Mesendoderm (in vitro differentiated cells): ENCODE data around the gene SLIT3.

Source experiments
- DNase-seq: peaks from one replicate; pipeline ENCODE4 v3.0.0; 2013
- H2AK5ac ChIP-seq: 2 replicates; pipeline ENCODE4 v1.6.1; 2013; ENCODE audit warnings: low read length, inconsistent platforms
- H2BK120ac ChIP-seq: 2 replicates; pipeline ENCODE4 v1.6.1; 2013; ENCODE audit warnings: low read depth, mild to moderate bottlenecking, low read length, moderate library complexity, mixed read lengths
- H2BK15ac ChIP-seq: replicated peaks from 2 replicates; pipeline ENCODE4 v1.6.1; 2013; ENCODE audit warnings: low read depth, mild to moderate bottlenecking, moderate library complexity
- H2BK5ac ChIP-seq: 2 replicates; pipeline ENCODE4 v1.6.1; 2013; ENCODE audit warnings: low read length, inconsistent platforms
- H3K18ac ChIP-seq: 2 replicates; pipeline ENCODE4 v1.6.1; 2013; ENCODE audit warnings: mild to moderate bottlenecking, low read length, mixed read lengths
- H3K23ac ChIP-seq: one replicate; pipeline ENCODE4 v1.6.1; 2013; ENCODE audit warnings: low read length
- H3K27ac ChIP-seq: 2 replicates; pipeline ENCODE4 v1.5.1; 2013; ENCODE audit warnings: low read depth, mild to moderate bottlenecking, inconsistent platforms, low read length, moderate library complexity
- H3K27me3 ChIP-seq: 2 replicates; pipeline ENCODE4 v1.6.1; 2013; ENCODE audit warnings: low read length, control low read depth, mild to moderate bottlenecking, inconsistent platforms; ENCODE audit not compliant: insufficient read depth, poor library complexity
- H3K36me3 ChIP-seq: 2 replicates; pipeline ENCODE4 v1.6.1; 2013; ENCODE audit warnings: low read length, inconsistent platforms; ENCODE audit not compliant: control insufficient read depth, insufficient read depth
- H3K4ac ChIP-seq: one replicate; pipeline ENCODE4 v1.6.1; 2013; ENCODE audit warnings: low read depth, mild to moderate bottlenecking, low read length, moderate library complexity
- H3K4me1 ChIP-seq: 2 replicates; pipeline ENCODE4 v1.6.1; 2013; ENCODE audit warnings: low read depth, low read length, inconsistent platforms; ENCODE audit not compliant: control insufficient read depth
- H3K4me2 ChIP-seq: 2 replicates; pipeline ENCODE4 v1.6.1; 2013; ENCODE audit warnings: low read length
- H3K4me3 ChIP-seq: 2 replicates; pipeline ENCODE4 v1.5.1; 2013; ENCODE audit warnings: mild to moderate bottlenecking, low read length
- H3K56ac ChIP-seq: one replicate; pipeline ENCODE4 v1.6.1; 2013; ENCODE audit warnings: low read length
- H3K79me1 ChIP-seq: 2 replicates; pipeline ENCODE4 v1.6.1; 2013; ENCODE audit warnings: low read length, inconsistent platforms
- H3K79me2 ChIP-seq: 2 replicates; pipeline ENCODE4 v1.6.1; 2013; ENCODE audit warnings: mild to moderate bottlenecking, low read length; ENCODE audit not compliant: control insufficient read depth, insufficient read depth
- H3K9ac ChIP-seq: 2 replicates; pipeline ENCODE4 v1.6.1; 2013; ENCODE audit warnings: low read length, inconsistent platforms
- H4K5ac ChIP-seq: one replicate; pipeline ENCODE4 v1.6.1; 2013; ENCODE audit warnings: low read length
- H4K8ac ChIP-seq: one replicate; pipeline ENCODE4 v1.6.1; 2013; ENCODE audit warnings: low read depth, mild to moderate bottlenecking, control low read depth, low read length, moderate library complexity
- WGBS: extraction: QIAGEN DNeasy Blood & Tissue Kit; methylation state at CpG from one replicate; pipeline ENCODE4 v1.1.7; 2013; ENCODE audit warnings: low lambda C conversion rate, missing lambda C conversion rate; ENCODE audit not compliant: insufficient coverage; ENCODE audit errors: extremely low coverage; 5-methylcytosine and 5-hydroxymethylcytosine counted together

The SLIT3 gene

DNA sequence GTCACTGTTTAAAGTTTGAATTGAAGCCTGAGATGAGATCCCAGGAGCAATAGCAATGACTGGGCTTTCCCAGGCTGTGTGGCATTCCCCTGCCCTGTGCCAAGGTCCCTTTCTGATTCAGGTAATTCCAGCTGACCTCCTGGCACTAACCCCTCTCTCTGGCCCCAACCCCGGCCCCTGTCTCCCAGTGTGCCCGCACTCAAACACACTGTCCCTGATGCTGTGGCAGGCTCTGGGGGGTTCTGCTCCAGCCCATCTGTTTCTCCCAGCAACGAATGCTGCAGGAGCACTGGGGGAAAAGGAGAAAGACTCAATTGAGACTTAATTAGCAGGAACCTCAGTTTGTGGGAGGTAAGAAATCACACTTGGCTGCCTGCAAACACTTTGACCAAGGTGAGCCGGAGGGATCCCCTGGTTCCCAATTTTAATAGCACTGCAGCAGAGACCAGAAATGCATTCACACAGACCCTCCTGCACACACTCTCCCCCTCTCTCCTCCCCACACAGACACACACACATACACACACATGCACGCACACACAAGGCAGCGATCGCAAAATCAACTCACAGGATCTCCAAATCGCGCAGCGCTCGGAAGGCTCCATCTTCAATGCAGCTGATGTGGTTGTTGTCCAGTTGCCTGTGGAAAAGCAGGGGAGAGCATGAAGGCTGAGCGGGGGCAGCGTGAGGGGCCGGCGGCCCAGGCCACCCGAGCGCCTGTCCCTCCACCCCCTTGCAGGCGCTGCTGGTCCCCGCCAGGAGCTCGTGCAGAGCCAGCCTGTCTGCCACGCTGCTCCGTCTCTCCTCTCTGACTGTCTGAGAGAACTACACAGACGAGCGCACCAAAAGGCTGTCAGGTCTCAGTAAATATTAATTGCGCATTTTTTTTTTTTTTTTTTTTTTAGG is 456.7 kb downstream of the SLIT3 start:
- Histone ChIP-seq H3K4me1 (no peaks in the 10 kb centered on the region), H3K36me3 (no peaks in the 10 kb centered on the region), H3K56ac (no peak overlapping the region), H3K9ac (no peak overlapping the region), H3K79me2 (no peaks in the 10 kb centered on the region), H2BK15ac (no peak overlapping the region), H3K4me3 (no peak overlapping the region), H3K4me2 (no peak overlapping the region), H2BK120ac (no peak overlapping the region), H2AK5ac (no peak overlapping the region), H3K27me3 (no peaks in the 10 kb centered on the region), H2BK5ac (no peak overlapping the region), H3K27ac (no peak overlapping the region), H4K8ac (no peak overlapping the region), H3K79me1 (no peaks in the 10 kb centered on the region), H3K18ac (no peak overlapping the region), H3K23ac (no peak overlapping the region), H4K5ac (no peak overlapping the region), H3K4ac (no peak overlapping the region)
- DNase-seq = no peak
- no CpG with 5 or more reads among the region's 25 CpGs for WGBS

DNA sequence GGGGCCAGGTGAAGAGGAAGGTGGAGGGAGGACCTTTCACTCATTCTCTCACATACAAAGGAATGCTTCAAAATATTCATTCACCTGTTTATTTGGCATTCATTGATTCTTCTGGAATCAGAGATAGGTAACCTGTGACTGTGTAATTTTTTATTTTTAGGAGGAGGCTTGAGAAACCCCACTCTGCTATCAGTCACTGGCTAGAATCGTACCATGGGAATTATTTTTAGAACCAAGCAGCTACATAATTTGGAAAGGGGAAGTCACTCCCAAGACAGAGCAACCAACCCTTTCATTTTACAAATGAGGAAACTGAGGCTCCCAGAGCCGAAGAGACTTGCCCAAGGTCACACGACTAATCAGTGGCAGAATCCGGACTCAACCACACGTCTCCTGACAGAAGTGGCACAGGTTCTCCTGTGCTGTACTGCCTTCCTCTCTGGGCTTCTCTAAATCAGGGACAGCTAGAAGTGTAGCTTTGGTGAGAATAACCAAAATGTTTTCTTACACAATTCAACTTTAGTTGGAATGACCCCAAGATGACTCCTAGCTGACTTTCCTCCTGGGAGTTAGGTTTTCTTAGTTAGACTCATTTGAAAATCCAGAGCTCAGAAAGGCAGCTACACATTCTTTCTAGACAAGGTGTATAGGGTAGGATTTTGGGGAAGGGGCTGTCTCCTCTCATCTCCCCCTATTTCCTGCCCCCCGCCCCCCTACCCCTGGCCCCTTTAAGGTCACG is 457.5 kb downstream of the SLIT3 start:
- H3K4me1 ChIP-seq = no peaks in the 10 kb centered on the region
- no peak overlapping the region for H2AK5ac ChIP-seq
- H4K5ac ChIP-seq = no peak overlapping the region
- H3K9ac ChIP-seq = no peak overlapping the region
- no peak overlapping the region for H2BK5ac ChIP-seq
- WGBS = no CpG with 5 or more reads among the region's 7 CpGs
- no peak overlapping the region for H3K4ac ChIP-seq
- H3K36me3 ChIP-seq = no peaks in the 10 kb centered on the region
- no peak overlapping the region for H2BK15ac ChIP-seq
- H2BK120ac ChIP-seq = no peak overlapping the region
- H3K27ac ChIP-seq = no peak overlapping the region
- no peaks in the 10 kb centered on the region for H3K79me1 ChIP-seq
- no peak overlapping the region for H3K4me2 ChIP-seq
- no peak overlapping the region for H3K4me3 ChIP-seq
- DNase-seq = no peak
- H4K8ac ChIP-seq = no peak overlapping the region
- no peak overlapping the region for H3K18ac ChIP-seq
- H3K56ac ChIP-seq = no peak overlapping the region
- no peaks in the 10 kb centered on the region for H3K27me3 ChIP-seq
- no peaks in the 10 kb centered on the region for H3K79me2 ChIP-seq
- no peak overlapping the region for H3K23ac ChIP-seq

- Histone ChIP-seq H3K79me1 (no peaks in the 10 kb centered on the region), H2BK5ac (no peak overlapping the region), H4K8ac (no peak overlapping the region), H2BK15ac (no peak overlapping the region), H2AK5ac (no peak overlapping the region), H3K4ac (no peak overlapping the region), H3K4me2 (no peak overlapping the region), H3K18ac (no peak overlapping the region), H3K36me3 (no peaks in the 10 kb centered on the region), H3K23ac (no peak overlapping the region), H4K5ac (no peak overlapping the region), H3K27ac (no peak overlapping the region), H2BK120ac (no peak overlapping the region), H3K56ac (no peak overlapping the region), H3K4me3 (no peak overlapping the region), H3K9ac (no peak overlapping the region), H3K79me2 (no peaks in the 10 kb centered on the region), H3K4me1 (no peaks in the 10 kb centered on the region), H3K27me3 (no peaks in the 10 kb centered on the region)
- WGBS = no CpG with 5 or more reads among the region's 9 CpGs
- DNase-seq = no peak
These were observed 458.3 kb downstream of the SLIT3 start for GRCh38 chr5:168842571-168843205.

- H3K4me3 ChIP-seq = no peak overlapping the region
- no peak for DNase-seq
- H3K9ac ChIP-seq = no peak overlapping the region
- H4K8ac ChIP-seq = no peak overlapping the region
- H3K4me1 ChIP-seq = peaks cover 2% of the 10 kb centered on the region
- no CpG with 5 or more reads among the region's 3 CpGs for WGBS
- no peak overlapping the region for H2BK15ac ChIP-seq
- H3K4ac ChIP-seq = no peak overlapping the region
- H3K23ac ChIP-seq = no peak overlapping the region
- H3K79me2 ChIP-seq = no peaks in the 10 kb centered on the region
- H2AK5ac ChIP-seq = no peak overlapping the region
- H2BK120ac ChIP-seq = no peak overlapping the region
- no peaks in the 10 kb centered on the region for H3K36me3 ChIP-seq
- H4K5ac ChIP-seq = no peak overlapping the region
- H2BK5ac ChIP-seq = no peak overlapping the region
- peaks cover 2% of the 10 kb centered on the region for H3K27me3 ChIP-seq
- H3K27ac ChIP-seq = no peak overlapping the region
- no peak overlapping the region for H3K4me2 ChIP-seq
- H3K79me1 ChIP-seq = no peaks in the 10 kb centered on the region
- no peak overlapping the region for H3K56ac ChIP-seq
- no peak overlapping the region for H3K18ac ChIP-seq
These were observed 463.1 kb downstream of the SLIT3 start for GRCh38 chr5:168837852-168838251.

DNA sequence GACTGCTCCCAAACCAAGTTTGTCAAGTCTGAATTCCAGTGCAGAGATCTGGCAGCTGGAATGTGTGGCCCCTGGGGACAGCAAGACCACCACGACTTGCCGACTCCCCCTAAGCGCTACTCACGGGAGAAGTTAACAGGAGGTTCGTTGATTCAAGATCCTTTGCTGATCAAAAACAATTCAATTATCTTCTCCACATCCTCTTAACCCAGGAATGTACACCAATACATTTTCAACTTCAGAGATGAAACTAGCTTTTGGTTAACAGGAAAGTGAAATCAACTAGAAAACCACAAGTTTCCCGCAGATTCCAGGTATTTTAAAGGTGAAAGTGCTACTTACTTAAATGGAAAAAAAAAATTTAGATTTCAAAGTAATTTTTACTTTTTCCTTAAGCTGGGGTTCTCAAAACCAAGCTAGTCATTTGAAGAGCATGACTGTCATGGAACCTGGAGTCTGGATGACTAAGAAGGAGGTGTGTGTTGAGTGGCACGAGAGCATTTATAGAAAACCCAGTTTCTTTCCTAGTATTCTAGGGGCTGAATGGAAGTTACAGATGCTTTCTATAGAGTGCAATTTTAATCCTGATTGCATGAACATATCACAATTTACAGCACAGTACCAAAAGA is 464.2 kb downstream of the SLIT3 start:
- no CpG with 5 or more reads among the region's 7 CpGs for WGBS
- Histone ChIP-seq H3K23ac (no peak overlapping the region), H3K27me3 (peaks cover 2% of the 10 kb centered on the region), H3K79me1 (no peaks in the 10 kb centered on the region), H2BK15ac (no peak overlapping the region), H4K5ac (no peak overlapping the region), H3K4ac (no peak overlapping the region), H3K27ac (no peak overlapping the region), H3K79me2 (no peaks in the 10 kb centered on the region), H3K4me1 (peaks cover 2% of the 10 kb centered on the region), H2BK5ac (no peak overlapping the region), H4K8ac (no peak overlapping the region), H3K4me3 (no peak overlapping the region), H3K18ac (no peak overlapping the region), H3K56ac (no peak overlapping the region), H3K4me2 (no peak overlapping the region), H3K9ac (no peak overlapping the region), H2BK120ac (no peak overlapping the region), H3K36me3 (no peaks in the 10 kb centered on the region), H2AK5ac (no peak overlapping the region)
- DNase-seq = no peak
